Coronary artery (tissue), 2 donors: ENCODE measurements around the gene SPATA7.

Source experiments
- DNase-seq: peaks from one replicate; pipeline ENCODE4 v3.0.0-alpha.2; 2017; ENCODE audit warnings: low spot score
- H3K27ac ChIP-seq, 2 donors: fragments of 200-600 bp; sonication (generic); one replicate each; pipeline ENCODE4 v1.5.1; 2016 to 2019
- H3K4me3 ChIP-seq: fragments of 200-600 bp; sonication (generic); 2 replicates; pipeline ENCODE4 v1.5.1; 2016; ENCODE audit warnings: mild to moderate bottlenecking, moderate library complexity
- TF ChIP-seq, protein P1 (sequence below): fragments of 200-600 bp; sonication (generic); IDR thresholded peaks from one replicate; pipeline ENCODE4 v1.5.1; 2019; ENCODE audit warnings: antibody characterized with exemption

SPATA7 gene

DNA sequence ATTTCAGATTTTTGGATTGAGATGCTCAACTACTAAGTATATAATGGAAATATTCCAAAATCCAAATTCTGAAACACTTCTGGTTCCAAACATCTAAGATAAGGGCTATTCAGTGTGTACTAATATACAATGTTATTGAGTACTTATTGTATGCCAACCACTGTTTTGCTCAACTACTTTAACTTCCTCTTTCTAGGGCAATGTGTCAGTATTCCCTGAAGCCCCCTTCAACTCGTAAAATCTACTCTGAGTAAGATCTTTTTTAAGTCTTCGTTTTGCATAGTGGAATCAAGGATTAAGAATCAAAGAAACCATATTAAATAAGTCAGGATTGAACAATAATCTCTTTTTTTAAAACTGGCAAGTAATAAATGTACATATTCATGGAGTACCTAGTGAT is 45.5 kb downstream of the SPATA7 start:
- no peak for DNase-seq
- Histone ChIP-seq H3K4me3 (no peak overlapping the region), H3K27ac (no peak overlapping the region)
- TF ChIP-seq, protein P1, sequence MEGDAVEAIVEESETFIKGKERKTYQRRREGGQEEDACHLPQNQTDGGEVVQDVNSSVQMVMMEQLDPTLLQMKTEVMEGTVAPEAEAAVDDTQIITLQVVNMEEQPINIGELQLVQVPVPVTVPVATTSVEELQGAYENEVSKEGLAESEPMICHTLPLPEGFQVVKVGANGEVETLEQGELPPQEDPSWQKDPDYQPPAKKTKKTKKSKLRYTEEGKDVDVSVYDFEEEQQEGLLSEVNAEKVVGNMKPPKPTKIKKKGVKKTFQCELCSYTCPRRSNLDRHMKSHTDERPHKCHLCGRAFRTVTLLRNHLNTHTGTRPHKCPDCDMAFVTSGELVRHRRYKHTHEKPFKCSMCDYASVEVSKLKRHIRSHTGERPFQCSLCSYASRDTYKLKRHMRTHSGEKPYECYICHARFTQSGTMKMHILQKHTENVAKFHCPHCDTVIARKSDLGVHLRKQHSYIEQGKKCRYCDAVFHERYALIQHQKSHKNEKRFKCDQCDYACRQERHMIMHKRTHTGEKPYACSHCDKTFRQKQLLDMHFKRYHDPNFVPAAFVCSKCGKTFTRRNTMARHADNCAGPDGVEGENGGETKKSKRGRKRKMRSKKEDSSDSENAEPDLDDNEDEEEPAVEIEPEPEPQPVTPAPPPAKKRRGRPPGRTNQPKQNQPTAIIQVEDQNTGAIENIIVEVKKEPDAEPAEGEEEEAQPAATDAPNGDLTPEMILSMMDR = no peak

DNA sequence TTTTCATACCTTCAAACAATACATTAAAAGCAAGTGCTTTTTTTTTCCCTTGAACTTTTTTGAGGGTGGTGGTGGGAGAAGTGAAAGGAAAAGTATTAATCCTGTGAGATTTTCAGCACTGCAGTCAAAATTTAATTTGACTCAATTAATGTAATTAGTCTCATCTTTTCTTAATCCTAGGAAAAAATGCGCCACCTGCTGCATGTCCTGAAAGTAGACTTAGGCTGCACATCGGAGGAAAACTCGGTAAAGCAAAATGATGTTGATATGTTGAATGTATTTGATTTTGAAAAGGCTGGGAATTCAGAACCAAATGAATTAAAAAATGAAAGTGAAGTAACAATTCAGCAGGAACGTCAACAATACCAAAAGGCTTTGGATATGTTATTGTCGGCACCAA is 52.2 kb downstream of the SPATA7 start:
- DNase-seq = no peak
- Histone ChIP-seq H3K4me3 (no peak overlapping the region), H3K27ac (no peak overlapping the region)
- TF ChIP-seq, protein P1 = no peak

DNA sequence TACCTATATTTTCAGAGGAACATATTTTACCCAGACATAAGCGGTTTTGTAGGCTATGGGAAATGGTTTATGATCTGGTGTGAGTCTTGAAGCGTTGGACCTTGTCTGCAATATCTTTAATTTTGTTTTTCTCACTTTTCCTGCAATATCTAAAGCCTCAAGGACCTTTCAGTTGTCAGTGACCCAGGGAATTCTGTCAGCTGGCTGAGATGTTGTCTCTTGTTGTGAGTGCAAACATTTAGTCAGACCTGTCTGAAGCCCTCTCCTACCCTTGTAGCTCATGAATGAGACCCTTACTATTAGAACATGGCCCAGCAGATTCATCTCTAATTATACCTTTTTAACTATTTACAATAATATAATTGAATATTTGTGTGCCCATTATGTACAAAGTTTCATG is 53.6 kb downstream of the SPATA7 start:
- TF ChIP-seq, protein P1 = no peak
- H3K4me3 ChIP-seq = no peak overlapping the region
- DNase-seq = no peak
- no peak overlapping the region for H3K27ac ChIP-seq

DNA sequence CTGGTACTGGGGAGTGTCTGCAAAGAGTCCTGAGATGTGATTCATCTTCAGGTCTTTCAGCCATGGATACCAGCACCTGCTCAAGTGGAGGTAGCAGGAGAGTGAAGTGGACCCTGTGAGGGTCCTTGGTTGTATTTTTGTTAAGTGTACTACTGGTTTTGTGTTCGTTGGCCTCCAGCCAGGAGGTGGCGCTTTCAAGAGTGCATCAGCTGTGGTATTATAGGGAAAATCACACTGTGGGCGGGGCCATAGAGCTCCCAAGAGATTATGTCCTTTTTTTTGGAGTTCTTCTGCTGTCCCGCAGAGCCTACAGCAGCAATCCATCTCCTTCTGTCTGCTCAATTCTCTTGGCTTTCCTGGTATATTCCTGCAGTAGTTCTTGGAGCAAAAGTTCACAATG is 66.8 kb downstream of the SPATA7 start:
- Histone ChIP-seq H3K4me3 (no peak overlapping the region), H3K27ac (no peak overlapping the region)
- no peak for DNase-seq
- TF ChIP-seq, protein P1 = no peak

DNA sequence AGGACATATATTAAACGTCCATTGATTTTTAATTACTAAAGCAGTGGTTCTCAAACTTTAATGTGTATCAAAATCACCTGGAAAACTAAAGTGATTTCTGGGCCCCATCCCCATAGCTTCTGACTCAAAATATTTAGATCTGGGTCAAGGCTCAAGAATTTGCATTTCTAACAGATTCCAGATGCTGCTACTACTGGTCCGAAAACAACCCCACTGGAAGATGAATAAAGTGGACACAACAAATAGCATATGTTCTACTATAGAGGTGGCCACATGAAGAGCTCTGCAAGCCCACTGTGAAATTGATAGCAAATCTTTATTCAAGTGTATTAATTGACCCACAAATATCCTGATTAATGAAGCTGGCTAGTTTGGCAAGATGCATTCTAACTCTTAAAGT is 69.4 kb downstream of the SPATA7 start:
- no peak for DNase-seq
- H3K4me3 ChIP-seq = no peak overlapping the region
- no peak overlapping the region for H3K27ac ChIP-seq
- TF ChIP-seq, protein P1 = no peak

DNA sequence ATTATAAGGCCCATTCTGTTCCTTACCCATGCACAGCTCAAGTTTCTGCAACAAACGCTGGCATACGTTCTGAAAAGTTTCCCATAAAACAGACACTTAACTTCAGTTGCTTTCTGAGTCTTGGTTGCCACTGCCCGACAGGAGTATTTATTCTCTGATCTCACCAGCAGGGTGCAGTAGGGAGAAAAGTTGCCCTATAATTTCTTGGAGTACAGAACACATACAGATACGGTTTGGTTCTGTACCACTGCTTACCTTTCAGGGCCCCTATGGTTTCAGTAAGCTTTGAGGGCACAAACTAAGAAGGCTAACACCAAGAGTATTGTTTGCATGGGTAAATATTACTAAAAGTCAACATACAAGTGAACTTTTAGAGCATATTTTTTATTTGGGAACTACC is 77.9 kb downstream of the SPATA7 start:
- Histone ChIP-seq H3K4me3 (no peak overlapping the region), H3K27ac (no peak overlapping the region)
- TF ChIP-seq, protein P1 = no peak
- DNase-seq = no peak

DNA sequence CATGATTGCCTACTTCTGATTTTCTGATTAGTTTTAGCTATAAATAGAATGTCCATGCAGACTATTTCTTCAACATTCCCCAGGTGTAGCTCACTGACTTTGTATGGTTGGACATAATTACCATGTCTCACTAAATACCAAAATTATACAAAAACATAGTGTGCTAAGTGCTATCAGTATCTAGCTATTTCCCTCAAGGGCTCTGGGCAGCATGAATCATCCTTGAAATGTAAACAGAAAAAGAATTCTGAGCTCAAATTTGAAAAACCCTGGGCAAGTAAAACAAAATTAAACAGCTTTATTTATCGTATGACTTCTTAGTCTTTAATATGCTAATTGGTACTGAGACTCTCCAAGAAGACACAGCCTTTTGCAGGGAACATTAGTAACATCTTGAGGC is 82.9 kb downstream of the SPATA7 start:
- DNase-seq = no peak
- Histone ChIP-seq H3K4me3 (no peak overlapping the region), H3K27ac (peak overlapping the region in 1 of 2 donors; percentile 56)
- TF ChIP-seq, protein P1 = no peak
